Colonic mucosa (tissue), 4 donors: ENCODE measurements around the gene PDCD4. TPM values are rescaled to one million over a fixed set of nuclear protein-coding genes. Genes with fewer than 3 reads are reported as not detected.
"Not testable (repeated sequence)": the region's sequence is repeated elsewhere in the genome, so short reads cannot be mapped to it uniquely, and the experiment has no call there.

Experiments used
- DNase-seq: peaks from one replicate; pipeline ENCODE4 v3.0.0-alpha.2; 2020
- H3K27ac ChIP-seq: fragments of 200-600 bp; one replicate; pipeline ENCODE4 v1.8.0; 2021
- H3K27me3 ChIP-seq: fragments of 200-600 bp; one replicate; pipeline ENCODE4 v1.8.0; 2021
- H3K36me3 ChIP-seq: fragments of 200-600 bp; one replicate; pipeline ENCODE4 v1.8.0; 2021
- H3K4me1 ChIP-seq: fragments of 200-600 bp; one replicate; pipeline ENCODE4 v1.8.0; 2021; ENCODE audit warnings: mild to moderate bottlenecking
- H3K4me3 ChIP-seq: fragments of 200-600 bp; one replicate; pipeline ENCODE4 v1.8.0; 2021
- H3K9ac ChIP-seq, 2 donors: one replicate each; pipeline ENCODE4 v1.7.0; 2013; ENCODE audit warnings: control low read depth in 2 of 2, low read depth in 2 of 2, low read length in 2 of 2
- H3K9me3 ChIP-seq: fragments of 200-600 bp; one replicate; pipeline ENCODE4 v1.8.0; 2021
- CTCF ChIP-seq: fragments of 200-600 bp; IDR thresholded peaks from one replicate; pipeline ENCODE4 v1.8.0; 2022; ENCODE audit warnings: antibody characterized with exemption, mild to moderate bottlenecking
- intact Hi-C: fragments of 100-400 bp; cut with DNase I; formaldehyde crosslinking; loops from one replicate; pipeline ENCODE4 v1.14.1; 2022
- total RNA-seq, 2 donors: library from RNA; stranded (reverse); fragmentation: NEBNext Ultra II Directional in 1 of 2; extraction: Animal tissue kit (Norgen Biotek cat#: 25700) in 1 of 2; gene quantifications; one replicate each; pipeline ENCODE4 v1.2.1, GENCODE V29; 2021
- donor health status: healthy.
- donor health status: DM: no; HTN: no; CAD: no.
- donor health status: DM: no; HTN: no; CAD: no.

The PDCD4 gene
- total RNA-seq, 2 donors from 2014 or later, result 397 to 463 TPM

GRCh38 chr10:110863361-110863760 is 8.4 kb upstream of the PDCD4 start:
- no peaks in the 10 kb centered on the region for H3K9me3 ChIP-seq
- TF ChIP-seq CTCF, result no peak
- DNase-seq, result no peak
- H3K4me3 ChIP-seq, result no peak overlapping the region
- H3K27ac ChIP-seq, result peak overlapping the region; percentile 90
- peaks cover 25% of the 10 kb centered on the region for H3K4me1 ChIP-seq
- intact Hi-C loops, result no loop called here
- no peaks in the 10 kb centered on the region for H3K36me3 ChIP-seq
- H3K27me3 ChIP-seq, result no peaks in the 10 kb centered on the region
- no peak overlapping the region for H3K9ac ChIP-seq

GRCh38 chr10:110863956-110864355 is 7.8 kb upstream of the PDCD4 start:
- Histone ChIP-seq H3K36me3 (no peaks in the 10 kb centered on the region), H3K9me3 (no peaks in the 10 kb centered on the region), H3K9ac (peak overlapping the region in 1 of 2 donors; percentile 59), H3K4me1 (peaks cover 23% of the 10 kb centered on the region), H3K27ac (peak overlapping the region; percentile 90), H3K27me3 (no peaks in the 10 kb centered on the region), H3K4me3 (no peak overlapping the region)
- no peak for DNase-seq
- intact Hi-C loops, result no loop called here
- no peak for TF ChIP-seq CTCF

GRCh38 chr10:110864662-110865140 is 7.0 kb upstream of the PDCD4 start:
- Histone ChIP-seq H3K36me3 (no peaks in the 10 kb centered on the region), H3K4me1 (peaks cover 16% of the 10 kb centered on the region), H3K27ac (peak overlapping the region; percentile 90), H3K9me3 (no peaks in the 10 kb centered on the region), H3K4me3 (no peak overlapping the region), H3K27me3 (no peaks in the 10 kb centered on the region), H3K9ac (peak overlapping the region; percentile 46 to 59)
- TF ChIP-seq CTCF, result no peak
- no peak for DNase-seq
- intact Hi-C loops, result no loop called here

GRCh38 chr10:110865186-110865808 is 6.4 kb upstream of the PDCD4 start:
- Histone ChIP-seq H3K27ac (peak overlapping the region; percentile 90), H3K27me3 (no peaks in the 10 kb centered on the region), H3K9ac (peak overlapping the region; percentile 47 to 59), H3K36me3 (no peaks in the 10 kb centered on the region), H3K4me3 (no peak overlapping the region), H3K9me3 (no peaks in the 10 kb centered on the region), H3K4me1 (peaks cover 12% of the 10 kb centered on the region)
- no peak for TF ChIP-seq CTCF
- intact Hi-C loops, result no loop called here
- peak; percentile 76 for DNase-seq

GRCh38 chr10:110865809-110866482 is 5.8 kb upstream of the PDCD4 start:
- Histone ChIP-seq H3K27me3 (no peaks in the 10 kb centered on the region), H3K27ac (peak overlapping the region; percentile 90), H3K4me1 (peaks cover 7% of the 10 kb centered on the region), H3K9me3 (no peaks in the 10 kb centered on the region), H3K9ac (peak overlapping the region in 1 of 2 donors; percentile 59), H3K4me3 (no peak overlapping the region), H3K36me3 (no peaks in the 10 kb centered on the region)
- TF ChIP-seq CTCF, result no peak
- intact Hi-C loops, result no loop called here
- DNase-seq, result no peak

GRCh38 chr10:110867011-110867806 is 4.5 kb upstream of the PDCD4 start:
- H3K4me3 ChIP-seq, H3K36me3 ChIP-seq, DNase-seq, H3K9me3 ChIP-seq, H3K27me3 ChIP-seq, intact Hi-C loops, H3K4me1 ChIP-seq: not testable (repeated sequence)
- Histone ChIP-seq H3K27ac (peak overlapping the region; percentile 57), H3K9ac (peak overlapping the region in 1 of 2 donors; percentile 69)
